ES-I3 (cell line): ENCODE measurements around the gene EPHA4.

Experiments used
- H3K36me3 ChIP-seq: 2 replicates; pipeline ENCODE4 v1.6.1; 2013; ENCODE audit warnings: mild to moderate bottlenecking, low read length, control low read depth, moderate library complexity; ENCODE audit not compliant: insufficient read depth
- H3K4me1 ChIP-seq: 2 replicates; pipeline ENCODE4 v1.6.1; 2013; ENCODE audit warnings: mild to moderate bottlenecking, control low read depth, low read length; ENCODE audit not compliant: insufficient read depth
- H3K9ac ChIP-seq: 2 replicates; pipeline ENCODE4 v1.6.1; 2013; ENCODE audit warnings: low read depth, mild to moderate bottlenecking, low read length, moderate library complexity
- H3K9me3 ChIP-seq: 2 replicates; pipeline ENCODE4 v1.6.1; 2013; ENCODE audit warnings: mild to moderate bottlenecking, low read length, moderate library complexity; ENCODE audit not compliant: control insufficient read depth, insufficient read depth

EPHA4 gene

DNA sequence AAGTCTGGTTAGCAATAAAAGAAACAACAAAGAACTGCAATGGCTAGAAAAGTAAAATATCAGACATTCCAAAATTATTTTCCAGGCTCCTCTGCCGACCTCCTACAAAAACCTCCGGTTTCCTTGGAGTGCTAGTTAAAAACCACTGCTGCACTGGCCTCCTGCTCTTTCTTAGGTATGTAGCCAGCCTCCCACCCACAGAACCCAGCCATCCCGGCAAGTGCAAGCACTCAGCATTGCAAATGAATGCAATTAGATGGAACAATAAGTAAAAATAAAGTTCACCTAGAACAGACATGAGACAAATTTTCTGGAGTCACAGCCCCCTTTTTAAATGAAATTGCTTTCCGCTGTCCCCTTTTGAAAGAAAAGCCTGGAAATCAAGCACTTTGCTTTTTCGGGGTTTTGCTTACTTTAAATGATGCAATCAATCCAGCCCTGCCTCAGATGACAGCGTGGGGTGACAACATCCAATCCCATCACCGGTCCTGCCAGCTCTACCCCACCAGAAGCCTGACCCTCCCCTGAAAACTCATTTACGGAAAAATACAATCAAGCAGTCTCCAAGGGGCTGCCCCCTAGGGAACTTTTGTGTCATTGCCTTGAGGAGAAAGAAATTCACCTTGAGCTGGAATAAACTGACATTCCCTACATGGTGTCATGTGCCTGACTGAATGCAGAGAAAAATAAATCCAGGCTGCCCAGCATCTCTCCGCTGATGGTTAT, 199.8 kb downstream of the EPHA4 start:
- no peaks in the 10 kb centered on the region for H3K36me3 ChIP-seq
- peak overlapping the region; percentile 38; the same call in 1 of the 2 replicates for H3K9ac ChIP-seq
- H3K4me1 ChIP-seq = 0 out of 2 replicates have a peak, but pooled peaks cover 7% of the 10 kb centered on the region
- no peaks in the 10 kb centered on the region for H3K9me3 ChIP-seq

DNA sequence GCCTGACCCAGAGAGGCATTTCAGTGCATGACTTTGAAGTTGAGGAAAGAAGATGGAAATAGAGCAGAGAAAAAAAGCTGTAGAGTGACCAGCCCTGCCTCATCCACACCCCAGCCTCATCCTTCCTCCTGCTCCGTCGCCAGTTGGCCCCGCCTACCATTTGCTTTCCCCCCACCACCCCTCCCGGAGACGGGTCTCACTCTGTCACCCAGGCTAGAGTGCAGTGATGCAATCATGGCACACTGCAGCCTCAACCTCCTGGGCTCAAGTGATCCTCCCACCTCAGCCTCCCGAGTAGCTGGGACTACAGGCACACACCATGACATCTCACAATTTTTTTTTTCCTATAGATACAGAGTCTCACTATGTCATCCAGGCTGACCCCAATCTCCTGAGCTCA, 200.8 kb downstream of the EPHA4 start:
- H3K36me3 ChIP-seq = no peaks in the 10 kb centered on the region
- H3K9ac ChIP-seq = no peak overlapping the region
- no peaks in the 10 kb centered on the region for H3K9me3 ChIP-seq
- H3K4me1 ChIP-seq = 0 out of 2 replicates have a peak, but pooled peaks cover 7% of the 10 kb centered on the region

DNA sequence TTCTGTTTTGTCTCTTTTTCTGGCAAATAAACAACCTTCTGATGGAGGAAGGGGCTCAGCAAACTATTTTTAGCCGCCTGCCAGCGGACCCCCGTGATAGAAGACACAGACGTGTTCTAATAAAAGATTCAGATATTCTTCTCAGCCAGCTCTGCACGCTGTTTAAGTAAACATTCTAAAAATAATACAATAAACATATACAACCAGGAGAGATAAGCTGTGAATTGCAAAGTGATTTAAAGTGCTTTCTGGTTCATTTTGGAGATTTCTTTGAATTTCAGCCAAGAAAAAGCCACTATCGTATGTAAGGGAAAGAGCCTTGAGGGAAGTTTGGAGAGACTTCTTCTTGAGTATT, 201.3 kb downstream of the EPHA4 start:
- H3K9ac ChIP-seq = no peak overlapping the region
- 0 out of 2 replicates have a peak, but pooled peaks cover 7% of the 10 kb centered on the region for H3K4me1 ChIP-seq
- H3K9me3 ChIP-seq = no peaks in the 10 kb centered on the region
- no peaks in the 10 kb centered on the region for H3K36me3 ChIP-seq

DNA sequence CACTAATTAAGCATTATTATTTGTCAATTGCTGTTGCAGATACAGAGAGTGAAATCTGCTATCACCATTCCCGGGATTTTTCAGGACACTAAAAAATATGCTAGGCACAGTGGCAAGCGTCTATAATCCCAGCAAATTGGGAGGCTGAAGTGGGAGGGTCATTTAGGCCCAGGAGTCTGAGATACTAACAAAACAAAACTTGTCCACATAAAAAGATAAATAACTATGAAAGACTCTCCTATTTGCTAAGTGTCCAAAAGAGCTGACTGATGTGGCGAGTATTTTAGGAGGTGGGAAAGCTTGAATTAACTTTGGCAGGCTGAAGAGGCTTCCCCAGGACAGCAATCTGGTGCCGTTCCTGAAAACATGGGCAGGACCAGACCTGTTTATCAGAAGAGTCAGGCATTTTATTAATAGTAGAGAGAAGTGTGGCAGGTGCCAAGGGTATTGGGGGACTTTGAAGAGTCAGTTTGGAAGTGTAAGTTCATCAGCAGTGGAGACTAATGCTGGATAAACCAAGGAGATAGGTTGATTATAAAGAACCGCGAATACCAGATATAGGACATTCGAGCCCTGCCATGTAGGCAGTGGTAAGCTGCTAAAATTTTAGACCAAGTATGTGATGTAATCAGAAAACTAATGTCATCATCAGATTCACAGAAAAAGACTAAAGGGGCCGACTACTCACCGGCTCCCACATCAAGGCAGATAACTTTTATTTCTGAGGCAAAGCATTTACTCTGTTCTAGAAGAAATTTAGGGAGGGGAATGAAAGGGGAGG, 201.8 kb downstream of the EPHA4 start:
- Histone ChIP-seq H3K9ac (no peak overlapping the region), H3K36me3 (no peaks in the 10 kb centered on the region), H3K4me1 (0 out of 2 replicates have a peak, but pooled peaks cover 7% of the 10 kb centered on the region), H3K9me3 (no peaks in the 10 kb centered on the region)
